HCT116 (cell line): ENCODE data around the gene PLA2G2D. TPM values are rescaled to one million over a fixed set of nuclear protein-coding genes. Genes with fewer than 3 reads are reported as not detected.

Experiments
- ATAC-seq: fragments of 200-7000 bp; cut with Tn5 transposase; 2 replicates; pipeline ENCODE4 v1.9.1; 2020; ENCODE audit warnings: mild to moderate bottlenecking, moderate library complexity
- BruUV-seq: library from RNA; stranded (reverse); fragments of 400-500 nt; replicated peaks from 2 replicates; lab custom pipeline; 2021; lab: Mats Ljungman, UMichigan
- CTCF ChIA-PET: fragments of 300-600 bp; sonication (Branson Sonifier 250); formaldehyde crosslinking; loops from one replicate; lab custom pipeline; 2021; ENCODE audit warnings: antibody characterized with exemption; lab: Charles Lee
- POLR2A ChIA-PET: fragments of 300-600, 350-600 bp; sonication (Branson Sonifier 250); formaldehyde crosslinking; loops from one replicate; lab custom pipeline; 2021; ENCODE audit warnings: antibody characterized with exemption; lab: Charles Lee
- RAD21 ChIA-PET, 2 experiments: fragments of 300-600 bp; sonication (Branson Sonifier 250); formaldehyde crosslinking; loops; one replicate each; lab custom pipeline; 2023; ENCODE audit warnings: low total read pairs in 2 of 2; ENCODE audit not compliant: uncharacterized antibody in 2 of 2, unreplicated experiment in 2 of 2, low non-redundant PET in 1 of 2; lab: Charles Lee
- DNase-seq: peaks from one replicate; pipeline ENCODE4 v3.0.0-alpha.2; 2010; ENCODE audit warnings: low read depth, low spot score
- H2AFZ ChIP-seq: fragments of 200-600 bp; shearing (Covaris generic), sonication (generic); 2 replicates; pipeline ENCODE4 v1.6.1; 2017; ENCODE audit warnings: low read depth, mixed run types, mixed read lengths, antibody characterized with exemption, low read length; ENCODE audit not compliant: poor library complexity, severe bottlenecking
- H3K27ac ChIP-seq: 2 replicates; pipeline ENCODE4 v1.5.1; 2012; ENCODE audit warnings: low read depth, low read length
- H3K27me3 ChIP-seq: fragments of 200-600 bp; sonication (generic); 2 replicates; pipeline ENCODE4 v1.6.1; 2016; ENCODE audit warnings: mixed run types, low read length, mixed read lengths; ENCODE audit not compliant: insufficient read depth
- H3K36me3 ChIP-seq, 2 experiments: fragments of 200-500 bp in 1 of 2; fragments of 200-600 bp in 1 of 2; sonication (Bioruptor generic) in 1 of 2; sonication (generic) in 1 of 2; 2 replicates each; pipeline versions ENCODE4 v1.5.1 to v1.6.1; 2014 to 2016; ENCODE audit warnings: low read length in 2 of 2, inconsistent platforms in 1 of 2, mixed read lengths in 1 of 2, mixed run types in 1 of 2; ENCODE audit not compliant: insufficient read depth in 2 of 2, control insufficient read depth in 1 of 2
- H3K4me1 ChIP-seq, 2 experiments: fragments of 200-600 bp in 1 of 2; sonication (generic) in 1 of 2; 2 replicates each; pipeline versions ENCODE4 v1.5.1 to v1.6.1; 2012 to 2017; ENCODE audit warnings: low read length in 2 of 2, inconsistent platforms in 1 of 2, mild to moderate bottlenecking in 1 of 2, mixed read lengths in 1 of 2, mixed run types in 1 of 2, moderate library complexity in 1 of 2; ENCODE audit not compliant: insufficient read depth in 2 of 2, control insufficient read depth in 1 of 2
- H3K4me2 ChIP-seq: fragments of 200-600 bp; sonication (generic); 2 replicates; pipeline ENCODE4 v1.6.1; 2017; ENCODE audit warnings: mixed run types, low read length, mixed read lengths
- H3K4me3 ChIP-seq, 2 experiments: fragments of 200-600 bp in 1 of 2; sonication (generic) in 1 of 2; replicated peaks in 1 of 2; 2 replicates each; pipeline ENCODE4 v1.5.1; 2011 to 2016; ENCODE audit warnings: low read length in 2 of 2, control low read depth in 1 of 2, low read depth in 1 of 2, mild to moderate bottlenecking in 1 of 2, mixed read lengths in 1 of 2, mixed run types in 1 of 2
- H3K79me2 ChIP-seq: fragments of 200-600 bp; sonication (generic); 2 replicates; pipeline ENCODE4 v1.6.1; 2017; ENCODE audit warnings: mild to moderate bottlenecking, mixed run types, low read length, moderate library complexity, mixed read lengths; ENCODE audit not compliant: insufficient read depth
- H3K9ac ChIP-seq: fragments of 200-600 bp; sonication (generic); 2 replicates; pipeline ENCODE4 v1.6.1; 2016; ENCODE audit warnings: low read length, mixed read lengths
- H3K9me2 ChIP-seq: fragments of 200-600 bp; sonication (generic), shearing (Covaris generic); 2 replicates; pipeline ENCODE4 v1.6.1; 2017; ENCODE audit warnings: mixed run types, mild to moderate bottlenecking, moderate library complexity; ENCODE audit not compliant: insufficient read depth
- H3K9me3 ChIP-seq, 2 experiments: fragments of 200-500 bp in 1 of 2; fragments of 200-600 bp in 1 of 2; sonication (Bioruptor generic) in 1 of 2; sonication (generic) in 1 of 2; 2 replicates each; pipeline ENCODE4 v1.6.1; 2014 to 2017; ENCODE audit warnings: low read length in 2 of 2, mixed read lengths in 2 of 2, inconsistent platforms in 1 of 2, low read depth in 1 of 2, mild to moderate bottlenecking in 1 of 2, mixed run types in 1 of 2, moderate library complexity in 1 of 2; ENCODE audit not compliant: control insufficient read depth in 1 of 2, insufficient read depth in 1 of 2
- H4K20me1 ChIP-seq: fragments of 200-600 bp; sonication (generic), shearing (Covaris generic); 2 replicates; pipeline ENCODE4 v1.6.1; 2017; ENCODE audit warnings: mixed run types, mild to moderate bottlenecking, moderate library complexity; ENCODE audit not compliant: insufficient read depth
- ATF3 ChIP-seq: IDR thresholded peaks from 2 replicates; pipeline ENCODE4 v1.6.1; 2012
- CBX3 ChIP-seq: IDR thresholded peaks from 2 replicates; pipeline ENCODE4 v1.6.1; 2012; ENCODE audit warnings: low read depth
- CEBPB ChIP-seq: IDR thresholded peaks from 2 replicates; pipeline ENCODE4 v1.6.1; 2012; ENCODE audit warnings: low read depth
- EZH2 ChIP-seq: fragments of 200-600 bp; sonication (generic); IDR thresholded peaks from 2 replicates; pipeline ENCODE4 v1.6.1; 2017; ENCODE audit warnings: antibody characterized with exemption, mixed run types
- SIN3A ChIP-seq: IDR thresholded peaks from 2 replicates; pipeline ENCODE4 v1.6.1; 2012; ENCODE audit warnings: low read depth
- SRF ChIP-seq: IDR thresholded peaks from 2 replicates; pipeline ENCODE4 v1.6.1; 2012; ENCODE audit warnings: low read depth
- YY1 ChIP-seq: IDR thresholded peaks from 2 replicates; pipeline ENCODE4 v1.6.1; 2011; ENCODE audit warnings: low read length, low read depth, moderate library complexity, mild to moderate bottlenecking; ENCODE audit not compliant: insufficient replicate concordance; ENCODE audit errors: extremely low read depth
- ZNF274 ChIP-seq: fragments of 200-500 bp; sonication (Bioruptor generic); IDR thresholded peaks from 2 replicates; pipeline ENCODE4 v1.6.1; 2014; ENCODE audit warnings: mild to moderate bottlenecking, low read depth, low read length, inconsistent platforms
- intact Hi-C: fragments of 100-400 bp; cut with micrococcal nuclease; formaldehyde crosslinking; loops from 2 replicates; pipeline ENCODE4 v1.10.0; 2022
- total RNA-seq: library from RNA; stranded (reverse); gene quantifications from one replicate; pipeline ENCODE4 v1.2.1, GENCODE V29; 2021; ENCODE audit not compliant: unreplicated experiment
- TF ChIP-seq, protein P1 (sequence below), 3 experiments: fragments of 200-600 bp in 1 of 3; sonication (generic) in 1 of 3; IDR thresholded peaks in 2 of 3; conservative IDR thresholded peaks in 1 of 3; 2 replicates each; pipeline ENCODE4 v1.5.1; 2012 to 2017; ENCODE audit warnings: low read depth in 2 of 3, low read length in 2 of 3, antibody characterized with exemption in 1 of 3, borderline replicate concordance in 1 of 3, control low read depth in 1 of 3, mild to moderate bottlenecking in 1 of 3, mixed read lengths in 1 of 3, mixed run types in 1 of 3, moderate library complexity in 1 of 3; ENCODE audit not compliant: insufficient read depth in 1 of 3
- TF ChIP-seq, protein P2 (sequence below): IDR thresholded peaks from 2 replicates; pipeline ENCODE4 v1.6.1; 2012

The PLA2G2D gene
- total RNA-seq, 1 experiment from 2014 or later, result not detected

DNA sequence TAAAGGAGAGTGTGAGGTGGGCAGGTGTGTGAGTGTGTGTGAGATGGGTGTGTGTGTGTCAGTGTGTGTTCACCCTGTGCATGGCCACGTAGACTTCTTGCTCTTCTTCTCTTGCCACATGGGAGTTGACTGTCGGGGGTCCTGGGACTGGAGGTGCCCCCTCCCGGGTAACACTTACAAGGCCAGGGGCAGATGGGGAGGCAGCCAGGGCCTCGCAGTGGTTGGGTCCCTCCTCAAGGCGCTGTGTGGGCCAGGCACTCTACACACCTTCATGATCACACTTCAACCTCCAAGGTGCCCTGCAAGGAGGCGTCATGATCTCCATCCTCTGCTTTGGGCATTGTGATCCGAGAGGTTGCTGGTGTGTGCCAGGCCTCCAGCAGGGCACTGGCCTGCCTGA, 22.1 kb upstream of the PLA2G2D start:
- Histone ChIP-seq H3K4me1 (peaks cover 4 to 11% of the 10 kb centered on the region in 2 experiments; a peak in 3 of 4 replicates), H3K36me3 (no peaks in the 10 kb centered on the region), H3K27ac (no peak overlapping the region), H3K9me3 (no peaks in the 10 kb centered on the region), H2AFZ (no peak overlapping the region), H3K4me3 (no peak overlapping the region), H3K27me3 (no peaks in the 10 kb centered on the region), H3K9me2 (no peaks in the 10 kb centered on the region), H3K79me2 (no peaks in the 10 kb centered on the region), H3K9ac (no peak overlapping the region), H4K20me1 (no peaks in the 10 kb centered on the region), H3K4me2 (no peak overlapping the region)
- RAD21 ChIA-PET, result no interaction called here
- DNase-seq (no peak), ATAC-seq (no peak)
- CTCF ChIA-PET, result no interaction called here
- TF ChIP-seq, protein P1, sequence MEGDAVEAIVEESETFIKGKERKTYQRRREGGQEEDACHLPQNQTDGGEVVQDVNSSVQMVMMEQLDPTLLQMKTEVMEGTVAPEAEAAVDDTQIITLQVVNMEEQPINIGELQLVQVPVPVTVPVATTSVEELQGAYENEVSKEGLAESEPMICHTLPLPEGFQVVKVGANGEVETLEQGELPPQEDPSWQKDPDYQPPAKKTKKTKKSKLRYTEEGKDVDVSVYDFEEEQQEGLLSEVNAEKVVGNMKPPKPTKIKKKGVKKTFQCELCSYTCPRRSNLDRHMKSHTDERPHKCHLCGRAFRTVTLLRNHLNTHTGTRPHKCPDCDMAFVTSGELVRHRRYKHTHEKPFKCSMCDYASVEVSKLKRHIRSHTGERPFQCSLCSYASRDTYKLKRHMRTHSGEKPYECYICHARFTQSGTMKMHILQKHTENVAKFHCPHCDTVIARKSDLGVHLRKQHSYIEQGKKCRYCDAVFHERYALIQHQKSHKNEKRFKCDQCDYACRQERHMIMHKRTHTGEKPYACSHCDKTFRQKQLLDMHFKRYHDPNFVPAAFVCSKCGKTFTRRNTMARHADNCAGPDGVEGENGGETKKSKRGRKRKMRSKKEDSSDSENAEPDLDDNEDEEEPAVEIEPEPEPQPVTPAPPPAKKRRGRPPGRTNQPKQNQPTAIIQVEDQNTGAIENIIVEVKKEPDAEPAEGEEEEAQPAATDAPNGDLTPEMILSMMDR (IDR thresholded peaks at IDR 0.05 in 2 of 3, conservative IDR thresholded peaks at IDR 0.05 in 1 of 3; ENCODE audit: borderline replicate concordance in 1 of 3, insufficient read depth in 1 of 3, low read depth in 2 of 3, low read length in 2 of 3), result no peak
- TF ChIP-seq EZH2 (no peak), CEBPB (no peak), ATF3 (no peak), CBX3 (no peak), ZNF274 (no peak), SRF (no peak), SIN3A (no peak)
- intact Hi-C loops, result no loop called here
- POLR2A ChIA-PET, result no interaction called here
- no TSS peak for BruUV-seq

- Histone ChIP-seq H2AFZ (no peak overlapping the region), H3K27ac (no peak overlapping the region), H3K9ac (no peak overlapping the region), H3K36me3 (no peaks in the 10 kb centered on the region), H3K27me3 (no peaks in the 10 kb centered on the region), H3K4me1 (peaks cover 4 to 11% of the 10 kb centered on the region in 2 experiments; a peak in 3 of 4 replicates), H4K20me1 (no peaks in the 10 kb centered on the region), H3K9me3 (no peaks in the 10 kb centered on the region), H3K4me2 (no peak overlapping the region), H3K9me2 (no peaks in the 10 kb centered on the region), H3K4me3 (no peak overlapping the region), H3K79me2 (no peaks in the 10 kb centered on the region)
- TF ChIP-seq ATF3 (no peak), YY1 (no peak), SIN3A (no peak)
- TF ChIP-seq, protein P2, sequence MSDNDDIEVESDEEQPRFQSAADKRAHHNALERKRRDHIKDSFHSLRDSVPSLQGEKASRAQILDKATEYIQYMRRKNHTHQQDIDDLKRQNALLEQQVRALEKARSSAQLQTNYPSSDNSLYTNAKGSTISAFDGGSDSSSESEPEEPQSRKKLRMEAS, result no peak
- DNase-seq (no peak), ATAC-seq (no peak)
- POLR2A ChIA-PET, result no interaction called here
- CTCF ChIA-PET, result no interaction called here
- BruUV-seq, result no TSS peak
- intact Hi-C loops, result no loop called here
- RAD21 ChIA-PET, result no interaction called here
These were observed 21.7 kb upstream of the PLA2G2D start for GRCh38 chr1:20141001-20141400.
